HG03103 (cell line): ENCODE results near the gene SP100.
A peak's percentile ranks its signal among the peaks of the same experiment; 100 is the strongest.
"Not testable (repeated sequence)": the region's sequence is repeated elsewhere in the genome, so short reads cannot be mapped to it uniquely, and the experiment has no call there.

Experiments used
- ATAC-seq: cut with Tn5 transposase; IDR thresholded peaks from one replicate; pipeline ENCODE4 v1.9.1; 2021; ENCODE audit warnings: low read depth; ENCODE audit not compliant: unreplicated experiment

Gene SP100

GRCh38 chr2:230416061-230416721 is at the start of gene SP100:
SP100 (plus strand) TSS chr2:230416201; CDS start chr2:230416297, 96 bp downstream.
- ATAC-seq: peak; percentile 72

DNA sequence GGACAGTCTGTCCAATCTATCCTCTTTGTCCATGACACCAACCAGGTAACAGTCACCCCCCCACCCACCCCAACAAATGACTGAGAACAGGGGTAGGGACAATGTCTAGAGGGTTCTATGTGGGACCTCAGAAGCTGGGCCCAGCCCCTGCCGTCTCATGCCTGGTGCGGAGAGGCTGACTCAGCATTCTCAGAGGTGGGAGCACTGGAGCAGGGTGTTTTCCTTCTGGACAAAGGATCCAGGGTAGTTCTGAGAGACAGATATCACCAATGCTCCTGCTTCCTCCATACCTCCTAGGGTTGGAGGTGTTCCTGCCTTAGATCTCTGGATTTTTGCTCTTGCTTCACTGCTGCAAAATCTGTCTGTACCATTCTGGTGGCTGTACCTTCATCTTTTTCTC is 33.9 kb upstream of the SP100 start:
- no peak for ATAC-seq

GRCh38 chr2:230383453-230383852 is 32.5 kb upstream of the SP100 start:
- no peak for ATAC-seq

DNA sequence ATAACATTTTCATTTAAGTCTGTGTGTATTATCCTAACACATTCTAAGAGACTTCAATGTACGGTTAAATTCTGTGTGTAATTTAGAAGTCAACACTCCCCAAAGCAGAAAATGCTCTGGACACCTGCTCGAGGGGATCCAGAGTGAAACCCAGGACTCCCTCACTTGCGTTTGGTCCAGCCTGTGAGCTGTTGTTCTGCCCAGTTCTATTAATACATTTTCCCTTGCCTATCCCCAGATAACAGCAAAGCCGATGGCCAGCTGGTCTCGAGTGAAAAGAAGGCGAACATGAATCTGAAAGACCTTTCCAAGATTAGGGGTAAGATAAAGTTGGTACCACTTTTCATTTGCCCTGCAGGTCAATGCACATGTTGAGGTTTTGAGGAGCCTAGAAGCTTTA is 31.0 kb upstream of the SP100 start:
- ATAC-seq: no peak

DNA sequence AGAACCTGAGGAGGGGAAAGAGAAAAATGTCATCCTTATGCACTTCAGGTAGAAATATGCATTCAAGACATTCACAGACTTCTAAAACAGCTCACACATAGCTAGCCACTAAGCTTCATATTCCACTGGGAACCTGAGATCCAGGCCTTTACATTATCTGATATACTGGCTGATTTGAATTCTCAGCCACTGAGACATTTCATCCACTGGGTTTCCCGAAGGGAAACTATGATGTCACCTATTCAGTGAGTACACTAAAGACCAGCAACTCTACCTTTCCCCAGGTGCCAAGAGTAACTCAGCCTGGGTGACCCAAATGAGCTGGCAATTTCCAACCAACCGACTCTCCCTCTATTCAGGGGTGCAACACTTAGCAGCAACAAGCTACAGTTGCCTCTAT is 21.7 kb upstream of the SP100 start:
- ATAC-seq: no peak

DNA sequence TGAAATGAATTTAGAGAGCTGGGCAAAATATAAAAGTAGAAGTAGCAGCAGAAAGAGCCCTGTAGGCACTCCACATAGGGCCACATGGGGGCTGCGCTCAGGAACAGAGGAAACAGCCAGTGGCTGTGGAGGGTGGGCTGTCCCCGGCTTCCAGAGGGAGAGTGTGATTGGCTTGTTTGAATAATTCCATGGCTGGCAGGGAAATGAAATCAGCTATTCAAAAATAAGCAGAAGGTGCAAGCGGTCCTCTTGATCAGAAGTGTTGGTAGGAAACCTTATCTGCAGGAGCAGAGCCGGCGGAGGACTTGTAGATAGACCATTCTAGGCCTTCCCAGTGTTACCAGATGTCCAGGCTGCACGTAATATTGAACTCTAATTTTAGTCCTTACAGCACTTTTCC is 17.3 kb upstream of the SP100 start:
- ATAC-seq: not testable (repeated sequence)

GRCh38 chr2:230400041-230400440 is 16.0 kb upstream of the SP100 start:
- ATAC-seq: no peak

- ATAC-seq: no peak
Measured at GRCh38 chr2:230400454-230400853, 15.5 kb upstream of the SP100 start.

DNA sequence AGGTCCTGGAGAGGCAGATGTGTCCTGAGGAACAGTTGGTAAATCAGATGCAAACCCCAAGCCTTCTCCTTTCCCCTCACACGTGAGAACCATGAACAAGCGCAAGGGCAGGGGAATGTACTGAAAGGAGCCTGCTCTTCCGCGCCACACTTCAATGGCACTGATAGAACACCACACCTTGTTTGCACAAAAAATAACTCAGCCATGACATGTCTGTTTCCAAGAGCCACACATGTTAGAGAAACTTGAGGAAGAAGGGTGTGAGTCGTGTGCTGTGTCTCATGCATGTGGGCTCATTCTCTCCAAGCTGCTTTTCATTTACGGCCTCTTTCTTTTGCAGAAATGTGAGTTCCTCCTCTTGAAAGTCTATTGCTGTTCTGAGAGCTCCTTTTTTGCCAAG is 15.0 kb upstream of the SP100 start:
- ATAC-seq: not testable (repeated sequence)

GRCh38 chr2:230403746-230404145 is 12.3 kb upstream of the SP100 start:
- no peak for ATAC-seq

- no peak for ATAC-seq
Measured at GRCh38 chr2:230405824-230406223, 10.2 kb upstream of the SP100 start.

DNA sequence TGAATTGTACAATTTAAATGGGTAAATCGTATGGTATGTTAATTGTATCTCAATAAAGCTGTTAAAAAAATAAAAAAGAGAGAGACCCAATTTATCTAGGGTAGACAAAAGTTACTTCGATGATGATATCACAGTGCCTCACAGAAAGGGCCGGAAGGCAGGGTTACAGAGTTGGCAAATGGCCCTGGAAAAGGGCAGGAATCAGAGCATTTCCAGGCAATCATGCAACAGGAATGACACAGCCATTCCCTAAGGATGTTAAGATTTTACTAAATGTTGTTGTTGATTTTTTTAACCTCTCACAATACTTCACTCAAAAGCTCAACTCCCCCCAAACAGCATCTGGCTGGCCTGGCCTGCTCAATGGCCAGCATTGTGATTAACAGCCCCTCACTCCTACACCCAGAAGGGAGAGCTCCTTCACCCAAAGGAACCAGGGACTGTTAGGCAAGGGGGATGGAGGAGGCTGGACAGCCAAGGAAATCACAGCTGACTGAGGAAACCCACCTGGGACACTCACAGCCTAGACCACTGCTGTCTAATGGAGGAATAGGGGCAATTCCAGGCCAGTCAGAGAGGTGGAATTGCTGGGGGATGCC is 7.7 kb upstream of the SP100 start:
- no peak for ATAC-seq

GRCh38 chr2:230409316-230409715 is 6.7 kb upstream of the SP100 start:
- not testable (repeated sequence) for ATAC-seq

DNA sequence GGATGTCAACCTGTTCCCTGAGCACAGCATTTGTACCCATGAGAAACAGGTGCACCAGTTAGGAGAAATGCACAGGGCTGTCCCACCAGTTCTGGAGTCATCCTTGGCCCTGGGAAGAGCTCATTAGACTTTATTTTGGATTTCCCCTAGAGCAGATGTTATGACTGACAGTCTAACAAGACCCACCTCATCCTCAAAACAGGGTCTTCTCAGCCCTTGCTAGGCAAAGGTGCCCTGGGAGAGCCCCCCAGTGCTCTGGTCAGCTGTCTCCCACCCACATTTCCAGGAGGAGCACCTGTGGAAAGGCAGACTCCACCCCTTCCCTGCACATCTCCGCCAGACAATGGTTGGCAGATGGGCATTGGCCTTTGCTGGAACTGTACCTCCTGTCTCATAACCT is 5.7 kb upstream of the SP100 start:
- no peak for ATAC-seq

GRCh38 chr2:230410861-230411569 is 5.0 kb upstream of the SP100 start:
- ATAC-seq: no peak

DNA sequence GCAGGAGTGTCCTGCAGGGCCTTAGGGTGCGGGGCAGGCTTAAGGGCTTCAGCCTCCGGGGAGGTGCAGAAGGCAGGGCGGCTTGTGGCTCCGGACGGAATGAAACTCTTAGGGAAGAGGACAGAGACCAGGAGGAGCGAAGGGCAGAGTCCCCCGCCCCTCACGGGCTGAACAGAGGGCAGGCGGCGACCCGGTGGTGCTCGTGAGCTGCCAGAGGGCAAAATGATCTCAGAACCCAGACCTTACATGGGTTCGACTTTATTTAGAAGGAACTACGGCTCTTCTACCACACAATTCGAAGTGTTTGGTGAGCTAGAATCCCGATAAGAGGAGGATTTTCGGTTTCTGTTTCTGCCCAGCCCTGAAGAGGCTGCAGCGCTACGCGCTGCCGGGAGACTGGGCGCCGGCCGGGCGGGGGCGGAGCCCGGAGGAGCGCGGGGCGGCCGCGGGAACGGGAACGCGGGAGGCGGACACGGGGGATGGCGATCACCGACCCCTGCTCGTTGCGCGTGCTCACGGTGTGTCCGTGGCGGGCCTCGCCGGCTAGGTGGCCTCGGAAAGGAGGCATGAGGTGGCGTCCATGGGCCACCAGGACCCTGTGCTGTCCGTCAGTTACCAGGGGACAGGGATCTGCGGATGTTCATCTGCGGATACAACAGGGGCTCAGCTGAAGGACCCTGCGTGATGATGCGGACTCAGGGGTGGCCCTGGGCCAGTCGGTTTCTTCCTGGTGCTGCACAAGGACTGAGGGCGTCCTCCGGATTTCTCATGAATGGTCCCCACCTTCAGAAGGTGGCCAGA is 4.2 kb upstream of the SP100 start:
- ATAC-seq: peak; percentile 42

DNA sequence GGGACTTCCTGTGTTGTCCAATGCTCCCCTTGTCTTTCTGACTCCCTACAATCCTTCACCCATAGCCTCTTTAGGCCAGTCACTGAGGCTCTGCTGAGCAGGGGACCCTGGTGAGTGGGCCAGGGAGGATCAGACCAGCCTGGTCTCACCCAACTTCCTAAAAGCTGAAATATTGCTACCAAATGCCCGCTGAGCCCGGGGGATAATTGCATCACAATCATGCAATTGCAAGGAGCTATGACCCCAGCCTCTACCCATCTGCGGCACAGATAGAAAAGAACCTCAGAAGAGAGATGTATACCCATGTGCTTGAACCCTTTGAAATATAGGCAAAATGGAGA is 3.7 kb upstream of the SP100 start:
- no peak for ATAC-seq

DNA sequence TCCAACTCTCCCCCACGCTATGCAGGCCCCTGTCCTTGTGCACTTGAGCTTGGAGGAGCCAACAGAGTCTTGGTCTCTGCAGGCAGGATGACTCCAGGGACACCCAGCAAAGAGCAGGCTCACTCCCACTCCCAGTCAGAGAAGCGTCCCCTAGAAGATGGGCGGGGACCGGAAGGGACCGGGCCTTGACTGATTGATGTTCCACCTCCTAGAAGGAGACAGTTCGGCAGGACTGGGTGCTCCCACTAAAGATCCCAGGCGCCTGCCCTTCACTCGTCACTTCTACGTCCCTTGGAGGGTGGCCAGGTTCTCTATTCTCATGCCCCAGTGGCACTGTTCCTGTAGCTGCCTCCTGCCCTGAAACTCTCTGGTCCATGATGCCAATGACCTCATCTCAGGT is 3.2 kb upstream of the SP100 start:
- ATAC-seq: no peak

GRCh38 chr2:230413479-230413878 is 2.5 kb upstream of the SP100 start:
- ATAC-seq: no peak

DNA sequence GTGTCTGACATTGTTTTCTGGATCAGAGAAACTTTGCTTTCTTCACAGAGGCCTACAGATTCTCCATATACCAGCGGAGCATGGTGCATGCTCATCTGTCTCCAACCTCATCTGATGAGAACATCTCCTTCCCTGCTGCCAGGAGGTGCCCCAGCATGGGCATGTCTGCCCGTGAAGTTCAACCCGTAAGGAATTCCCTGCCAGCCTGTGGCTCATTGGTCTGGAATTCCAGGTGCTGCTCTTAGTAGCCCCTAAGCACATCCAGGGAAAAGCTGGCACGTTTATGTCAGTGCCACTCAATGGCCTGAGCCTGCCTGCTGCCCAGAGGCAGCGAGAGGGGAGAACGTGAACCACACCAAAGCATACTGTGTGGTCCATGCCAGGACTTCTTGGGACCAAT is 1.7 kb upstream of the SP100 start:
- ATAC-seq: no peak

- ATAC-seq: no peak
Measured at GRCh38 chr2:230417436-230417835, 1.4 kb downstream of the SP100 start.
